ENCODE measurements around the gene SYNPO2. TPM values are rescaled to one million over a fixed set of nuclear protein-coding genes. Genes with fewer than 3 reads are reported as not detected.

The SYNPO2 gene
- total and polyA plus RNA-seq, 2 of the 13 experiments (the other 11 are each of a cell fraction or from before 2014, with no cell fraction given), result not detected

- Histone ChIP-seq H3K9ac (ENCODE audit: insufficient read depth, low read depth, low read length) (no peak overlapping the region), H3K36me3 (replicated peaks in 1 of 2; ENCODE audit: control insufficient read depth in 1 of 2, insufficient read depth in 2 of 2, low read length in 2 of 2) (no peaks in the 10 kb centered on the region), H3K4me3 (replicated peaks in 1 of 3; ENCODE audit: insufficient read depth in 1 of 3, low read depth in 2 of 3, low read length in 3 of 3) (no peak overlapping the region), H3K79me2 (ENCODE audit: insufficient read depth, low read length) (no peaks in the 10 kb centered on the region), H3K27ac (ENCODE audit: extremely low read length, insufficient read depth, low read length) (no peak overlapping the region), H3K9me3 (ENCODE audit: low read length) (no peaks in the 10 kb centered on the region), H3K4me1 (ENCODE audit: insufficient read depth, low read length) (no peaks in the 10 kb centered on the region), H3K4me2 (ENCODE audit: low read depth, low read length) (no peak overlapping the region), H4K20me1 (ENCODE audit: insufficient read depth, low read length) (no peaks in the 10 kb centered on the region), H2AFZ (ENCODE audit: low read length) (no peak overlapping the region), H3K27me3 (ENCODE audit: control insufficient read depth in 1 of 2, insufficient read depth in 2 of 2, low read length in 2 of 2) (no peaks in the 10 kb centered on the region)
- in situ Hi-C loops (cut with HindIII; ENCODE audit: extremely low pct_ligation_motif_present, low pct_unique_long_range_greater_than_20kb) (loop anchor here (5.0 to 10.0 kb wide), 2 partner anchors 175 to 248 kb away; partner anchors contain the start of gene USP53), intact Hi-C loops (cut with micrococcal nuclease; ENCODE audit: unreplicated experiment) (loop anchor here (1.0 to 10.0 kb wide), 2 partner anchors 57 to 105 kb away; no protein-coding TSS in a partner anchor)
- BruUV-seq (replicated peaks), result no TSS peak
- no peak for TF ChIP-seq ZNF615 (CRISPR knock-in tag; IDR thresholded peaks at IDR 0.05; ENCODE audit: borderline replicate concordance)
- no peak for TF ChIP-seq GTF2F1 (IDR thresholded peaks at IDR 0.05; ENCODE audit: low read length)
- TF ChIP-seq ZNF678 (CRISPR knock-in tag; IDR thresholded peaks at IDR 0.05), result no peak
- peak; percentile 51 for TF ChIP-seq CTCF (CRISPR knock-in tag; IDR thresholded peaks at IDR 0.05)
- no peak for TF ChIP-seq SNAPC2 (CRISPR knock-in tag; IDR thresholded peaks at IDR 0.05)
- TF ChIP-seq ZZZ3 (CRISPR knock-in tag; IDR thresholded peaks at IDR 0.05; ENCODE audit: borderline replicate concordance), result no peak
- TF ChIP-seq MEIS2 (CRISPR knock-in tag; IDR thresholded peaks at IDR 0.05), result no peak
- no peak for TF ChIP-seq SUZ12 (IDR thresholded peaks at IDR 0.05; ENCODE audit: low read depth, low read length)
- TF ChIP-seq MAZ (IDR thresholded peaks at IDR 0.05; ENCODE audit: borderline replicate concordance, low read depth, low read length), result no peak
- TF ChIP-seq MAZ (CRISPR knock-in tag; IDR thresholded peaks at IDR 0.05; ENCODE audit: low read depth), result no peak
- TF ChIP-seq SMC3 (IDR thresholded peaks at IDR 0.05; ENCODE audit: low read length), result peak; percentile 14; the same call in 1 of the 2 replicates
- no peak for TF ChIP-seq PHF8 (CRISPR knock-in tag; IDR thresholded peaks at IDR 0.05)
- no peak for TF ChIP-seq ZNF326 (CRISPR knock-in tag; IDR thresholded peaks at IDR 0.05; ENCODE audit: borderline replicate concordance)
- no peak for TF ChIP-seq HNF4G (IDR thresholded peaks at IDR 0.05; ENCODE audit: borderline replicate concordance, low read depth, low read length)
- no peak for TF ChIP-seq HNF4G (CRISPR knock-in tag; IDR thresholded peaks at IDR 0.05; ENCODE audit: borderline replicate concordance, low read depth)
- TF ChIP-seq SRSF9 (IDR thresholded peaks at IDR 0.05; ENCODE audit: borderline replicate concordance, insufficient read depth, low read depth, low read length, poor library complexity, severe bottlenecking), result no peak
- no peak for TF ChIP-seq ZNF792 (CRISPR knock-in tag; IDR thresholded peaks at IDR 0.05)
- peak; percentile 85 for ATAC-seq
- no peak for DNase-seq (ENCODE audit: low spot score)
- ChIA-PET CTCF (ENCODE audit: low intra/inter-chr PET ratio, low total read pairs) (no interaction called here), POLR2A (no interaction called here)
- FAIRE-seq, result peak; percentile 40
- 7% methylated on average over 4 of the region's 4 CpGs for WGBS (ENCODE audit: low lambda C conversion rate)
Measured at GRCh38 chr4:119039779-119040178, 151.1 kb downstream of the SYNPO2 start.

All from HepG2 (cell line).